ENCODE data around the gene PNCK.

DNA sequence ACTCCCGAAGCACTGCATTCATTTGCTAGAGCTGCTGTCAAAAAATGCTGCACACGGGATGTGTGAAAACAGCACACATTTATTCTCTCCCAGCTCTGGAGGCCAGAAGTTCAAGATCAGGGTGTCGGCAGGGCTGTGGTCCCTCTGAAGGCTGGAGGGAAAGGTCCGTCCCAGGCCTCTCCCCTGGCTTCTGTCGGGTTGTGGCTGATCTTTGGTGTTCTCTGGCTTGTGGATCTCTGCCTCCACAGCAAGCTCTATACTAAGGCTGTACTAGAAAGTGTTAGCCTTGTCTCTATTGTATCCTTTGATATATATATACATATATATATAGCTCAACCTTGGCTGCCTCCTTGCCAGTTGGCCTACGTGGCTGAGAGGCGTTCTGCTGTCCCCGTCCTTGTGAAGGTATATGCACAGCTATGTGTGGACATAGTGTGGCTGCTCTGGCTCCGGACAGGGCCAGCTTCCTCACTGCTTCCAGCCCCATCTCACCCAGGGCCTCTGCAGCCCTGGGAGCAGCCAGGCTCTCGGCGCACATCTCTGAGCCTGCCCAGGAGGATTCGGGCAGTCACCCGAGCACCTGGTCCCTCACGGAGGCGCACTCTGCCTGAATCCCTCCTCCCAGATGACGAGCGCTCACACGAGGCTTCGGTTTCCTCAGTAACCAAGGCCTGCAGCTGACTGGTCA lies 41.6 kb downstream of the PNCK start:
- TF ChIP-seq GATA2 (IDR thresholded peaks at IDR 0.05; ENCODE audit: low read depth, low read length), result no peak
- no peak for TF ChIP-seq GATA3 (IDR thresholded peaks at IDR 0.05; ENCODE audit: low read depth, low read length)

Data from SH-SY5Y (cell line).